Chondrocyte (in vitro differentiated cells): ENCODE measurements around the gene ZNF692. TPM values are rescaled to one million over a fixed set of nuclear protein-coding genes. Genes with fewer than 3 reads are reported as not detected.

Experiments used
- DNase-seq: peaks from one replicate; pipeline ENCODE4 v3.0.0; 2021; ENCODE audit warnings: mixed read lengths, low spot score
- H3K27ac Mint-ChIP-seq: one replicate; pipeline ENCODE4 v1.8.0; 2021; ENCODE audit warnings: mild to moderate bottlenecking, moderate library complexity, mixed read lengths; ENCODE audit not compliant: unreplicated experiment
- H3K27me3 Mint-ChIP-seq: 2 replicates; pipeline ENCODE4 v1.8.0; 2021; ENCODE audit warnings: low read depth, mixed read lengths
- H3K36me3 Mint-ChIP-seq: 2 replicates; pipeline ENCODE4 v1.8.0; 2021; ENCODE audit warnings: low read depth, mixed read lengths
- H3K4me1 Mint-ChIP-seq: 2 replicates; pipeline ENCODE4 v1.8.0; 2021; ENCODE audit warnings: low read depth, mild to moderate bottlenecking, mixed read lengths
- H3K4me3 Mint-ChIP-seq: one replicate; pipeline ENCODE4 v1.8.0; 2021; ENCODE audit warnings: mild to moderate bottlenecking, moderate library complexity, mixed read lengths; ENCODE audit not compliant: unreplicated experiment
- H3K9me3 Mint-ChIP-seq: 2 replicates; pipeline ENCODE4 v1.8.0; 2021; ENCODE audit warnings: low read depth, mixed read lengths
- microRNA-seq: library from miRNA; unstranded; fragments of <30 nt; microRNA quantifications from one replicate; pipeline ENCODE4 v1.2.0, GENCODE V29; 2020; ENCODE audit warnings: borderline number of aligned reads
- total RNA-seq: library from RNA; stranded (reverse); gene quantifications from 3 replicates; pipeline ENCODE4 v1.2.1, GENCODE V29; 2021
- TF ChIP-seq, protein P1 (sequence below): fragments of 200-600 bp; sonication (generic); IDR thresholded peaks from 2 replicates; pipeline ENCODE4 v1.5.0; 2021; ENCODE audit warnings: antibody characterized with exemption, mild to moderate bottlenecking, moderate library complexity

ZNF692 gene
- total RNA-seq, 1 donor from 2014 or later, result 21.6 TPM

GRCh38 chr1:248802454-248802853 lies 56.4 kb downstream of the ZNF692 start:
- H3K36me3 Mint-ChIP-seq, result peaks cover 1% of the 10 kb centered on the region
- H3K27me3 Mint-ChIP-seq, result peaks cover 12% of the 10 kb centered on the region
- TF ChIP-seq, protein P1, sequence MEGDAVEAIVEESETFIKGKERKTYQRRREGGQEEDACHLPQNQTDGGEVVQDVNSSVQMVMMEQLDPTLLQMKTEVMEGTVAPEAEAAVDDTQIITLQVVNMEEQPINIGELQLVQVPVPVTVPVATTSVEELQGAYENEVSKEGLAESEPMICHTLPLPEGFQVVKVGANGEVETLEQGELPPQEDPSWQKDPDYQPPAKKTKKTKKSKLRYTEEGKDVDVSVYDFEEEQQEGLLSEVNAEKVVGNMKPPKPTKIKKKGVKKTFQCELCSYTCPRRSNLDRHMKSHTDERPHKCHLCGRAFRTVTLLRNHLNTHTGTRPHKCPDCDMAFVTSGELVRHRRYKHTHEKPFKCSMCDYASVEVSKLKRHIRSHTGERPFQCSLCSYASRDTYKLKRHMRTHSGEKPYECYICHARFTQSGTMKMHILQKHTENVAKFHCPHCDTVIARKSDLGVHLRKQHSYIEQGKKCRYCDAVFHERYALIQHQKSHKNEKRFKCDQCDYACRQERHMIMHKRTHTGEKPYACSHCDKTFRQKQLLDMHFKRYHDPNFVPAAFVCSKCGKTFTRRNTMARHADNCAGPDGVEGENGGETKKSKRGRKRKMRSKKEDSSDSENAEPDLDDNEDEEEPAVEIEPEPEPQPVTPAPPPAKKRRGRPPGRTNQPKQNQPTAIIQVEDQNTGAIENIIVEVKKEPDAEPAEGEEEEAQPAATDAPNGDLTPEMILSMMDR, result no peak
- DNase-seq, result no peak
- no peak overlapping the region for H3K27ac Mint-ChIP-seq
- H3K9me3 Mint-ChIP-seq, result peaks cover 11% of the 10 kb centered on the region
- H3K4me3 Mint-ChIP-seq, result no peak overlapping the region
- H3K4me1 Mint-ChIP-seq, result no peaks in the 10 kb centered on the region

DNA sequence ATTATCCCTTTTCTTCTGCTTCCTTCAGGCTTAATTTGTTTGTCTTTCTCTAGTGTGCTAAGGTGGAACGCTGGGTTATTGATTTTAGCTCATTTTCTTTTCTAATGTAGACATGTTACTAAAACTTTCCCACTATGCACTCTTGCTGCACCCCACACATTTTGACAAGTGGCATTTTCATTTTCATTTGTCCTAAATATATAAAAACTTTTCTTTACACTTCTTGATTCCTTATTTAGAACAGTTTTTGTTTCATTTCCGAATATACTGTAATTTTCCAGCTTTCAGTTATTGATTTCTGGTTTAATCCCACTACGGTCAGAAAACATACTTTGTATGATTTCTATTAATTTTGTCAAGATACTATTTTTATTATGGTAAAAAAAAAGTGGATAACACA lies 58.4 kb downstream of the ZNF692 start:
- TF ChIP-seq, protein P1, result no peak
- Mint-ChIP-seq H3K27me3 (peaks cover 14% of the 10 kb centered on the region), H3K36me3 (peaks cover 1% of the 10 kb centered on the region), H3K27ac (no peak overlapping the region), H3K4me1 (no peaks in the 10 kb centered on the region), H3K4me3 (no peak overlapping the region), H3K9me3 (peaks cover 11% of the 10 kb centered on the region)
- DNase-seq, result no peak

Small RNA genes within 50 kb of the gene (microRNA-seq; reads per million reads assigned to microRNA genes)
- gene MIR3124, result not detected

Other genes starting within 250 kb of the ZNF692 start
- not detected in 3 replicates for gene OR2T11, start 224.0 kb downstream of the ZNF692 start, total RNA-seq
- not detected in 3 replicates for gene OR2T35, start 213.8 kb downstream of the ZNF692 start, total RNA-seq
- gene OR2T27, start 203.6 kb downstream of the ZNF692 start, total RNA-seq, result not detected in 3 replicates
- gene OR14I1, start 156.3 kb downstream of the ZNF692 start, total RNA-seq, result not detected in 3 replicates
- gene LYPD8, start 103.3 kb downstream of the ZNF692 start, total RNA-seq, result not detected in 3 replicates
- gene SH3BP5L, start 33.2 kb downstream of the ZNF692 start, total RNA-seq, result 30.1 to 33.9 TPM (median 30.8 TPM) in 3 replicates
- gene ZNF672, start 20.9 kb downstream of the ZNF692 start, total RNA-seq, result 17.1 to 20.2 TPM (median 19.8 TPM) in 3 replicates
- 5.2 to 6.0 TPM (median 5.8 TPM) in 3 replicates for gene PGBD2, start 47.1 kb upstream of the ZNF692 start, total RNA-seq